ENCODE results near the gene TSPAN1. TPM values are rescaled to one million over a fixed set of nuclear protein-coding genes. Genes with fewer than 3 reads are reported as not detected.

Gene TSPAN1
- total and polyA plus RNA-seq, 10 of the 15 experiments (the other 5 are each of a cell fraction or from before 2014, with no cell fraction given): 0.08 to 0.29 (median 0.23) TPM; not detected in 5

DNA sequence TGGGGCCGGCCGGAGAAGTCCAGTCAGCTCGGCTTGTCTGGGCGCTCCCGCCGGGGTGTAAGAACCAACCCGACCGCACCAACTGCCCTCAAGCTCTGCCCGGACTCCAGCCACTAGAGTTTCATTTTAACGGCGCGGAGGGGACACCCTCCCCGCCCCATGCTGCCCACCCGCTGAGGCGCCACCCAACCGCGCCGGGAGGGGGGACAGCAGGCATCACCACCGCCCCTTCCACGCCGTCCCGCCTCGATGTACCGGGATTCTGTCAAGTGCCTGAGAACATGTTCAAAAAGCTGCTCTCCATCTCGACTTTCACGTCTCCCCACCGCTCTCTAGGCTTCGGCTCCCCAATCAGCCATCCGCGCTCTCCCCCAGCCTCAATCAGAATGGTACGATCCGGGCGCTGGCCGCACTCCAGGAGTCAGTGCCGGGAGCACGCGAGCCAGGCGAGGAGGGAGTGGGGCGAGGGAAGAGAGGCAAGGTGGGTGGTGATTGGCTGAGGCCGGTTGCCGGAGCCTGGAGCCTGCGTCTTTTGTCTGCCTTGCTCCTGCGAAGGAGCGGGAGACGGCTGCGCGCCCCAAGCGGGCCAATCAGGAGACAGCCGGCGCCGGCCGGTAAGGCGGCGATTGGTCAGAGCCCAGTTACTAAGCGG lies 42.2 kb upstream of the TSPAN1 start, which contains the start of gene PIK3R3 (continued):
- TF ChIP-seq MYB (IDR thresholded peaks at IDR 0.05; ENCODE audit: borderline replicate concordance, low read depth, low read length) (no peak), BMI1 (IDR thresholded peaks at IDR 0.05; ENCODE audit: borderline replicate concordance) (no peak), RBBP5 (conservative IDR thresholded peaks at IDR 0.05) (peak; percentile 91; the same call in 1 of the 2 replicates), TCF3 (IDR thresholded peaks at IDR 0.05; ENCODE audit: borderline replicate concordance, insufficient read depth, low read depth, low read length) (no peak; the same call in 1 of the 2 replicates), NR2F1 (conservative IDR thresholded peaks at IDR 0.05) (no peak; the same call in 1 of the 2 replicates), TARDBP (IDR thresholded peaks at IDR 0.05; ENCODE audit: borderline replicate concordance) (0 out of 2 replicates have a peak, but pooled peaks have one; percentile 27), FOXK2 (IDR thresholded peaks at IDR 0.05) (peak; percentile 100), RAD51 (IDR thresholded peaks at IDR 0.05) (no peak), SMAD1 (IDR thresholded peaks at IDR 0.05; ENCODE audit: low read depth, partially characterized antibody) (peak; percentile 91), ZBED1 (IDR thresholded peaks at IDR 0.05; ENCODE audit: borderline replicate concordance) (peak; percentile 63; the same call in 1 of the 2 replicates), HCFC1 (IDR thresholded peaks at IDR 0.05; ENCODE audit: low read length) (no peak; the same call in 1 of the 2 replicates), BCL11A (IDR thresholded peaks at IDR 0.05; ENCODE audit: low read depth, low read length) (no peak), PAX8 (IDR thresholded peaks at IDR 0.05) (no peak), ASH2L (IDR thresholded peaks at IDR 0.05; ENCODE audit: borderline replicate concordance, low read depth) (peak; percentile 92; the same call in 1 of the 2 replicates), CREM (IDR thresholded peaks at IDR 0.05; ENCODE audit: low read depth) (peak; percentile 76; the same call in 1 of the 2 replicates), CHD4 (IDR thresholded peaks at IDR 0.05) (no peak), FOXM1 (IDR thresholded peaks at IDR 0.05; ENCODE audit: low read depth, low read length) (no peak; the same call in 1 of the 2 replicates)
- TF ChIP-seq, protein P1, sequence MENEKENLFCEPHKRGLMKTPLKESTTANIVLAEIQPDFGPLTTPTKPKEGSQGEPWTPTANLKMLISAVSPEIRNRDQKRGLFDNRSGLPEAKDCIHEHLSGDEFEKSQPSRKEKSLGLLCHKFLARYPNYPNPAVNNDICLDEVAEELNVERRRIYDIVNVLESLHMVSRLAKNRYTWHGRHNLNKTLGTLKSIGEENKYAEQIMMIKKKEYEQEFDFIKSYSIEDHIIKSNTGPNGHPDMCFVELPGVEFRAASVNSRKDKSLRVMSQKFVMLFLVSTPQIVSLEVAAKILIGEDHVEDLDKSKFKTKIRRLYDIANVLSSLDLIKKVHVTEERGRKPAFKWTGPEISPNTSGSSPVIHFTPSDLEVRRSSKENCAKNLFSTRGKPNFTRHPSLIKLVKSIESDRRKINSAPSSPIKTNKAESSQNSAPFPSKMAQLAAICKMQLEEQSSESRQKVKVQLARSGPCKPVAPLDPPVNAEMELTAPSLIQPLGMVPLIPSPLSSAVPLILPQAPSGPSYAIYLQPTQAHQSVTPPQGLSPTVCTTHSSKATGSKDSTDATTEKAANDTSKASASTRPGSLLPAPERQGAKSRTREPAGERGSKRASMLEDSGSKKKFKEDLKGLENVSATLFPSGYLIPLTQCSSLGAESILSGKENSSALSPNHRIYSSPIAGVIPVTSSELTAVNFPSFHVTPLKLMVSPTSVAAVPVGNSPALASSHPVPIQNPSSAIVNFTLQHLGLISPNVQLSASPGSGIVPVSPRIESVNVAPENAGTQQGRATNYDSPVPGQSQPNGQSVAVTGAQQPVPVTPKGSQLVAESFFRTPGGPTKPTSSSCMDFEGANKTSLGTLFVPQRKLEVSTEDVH (IDR thresholded peaks at IDR 0.05; ENCODE audit: low read depth, partially characterized antibody): no peak
- TF ChIP-seq, protein P2, sequence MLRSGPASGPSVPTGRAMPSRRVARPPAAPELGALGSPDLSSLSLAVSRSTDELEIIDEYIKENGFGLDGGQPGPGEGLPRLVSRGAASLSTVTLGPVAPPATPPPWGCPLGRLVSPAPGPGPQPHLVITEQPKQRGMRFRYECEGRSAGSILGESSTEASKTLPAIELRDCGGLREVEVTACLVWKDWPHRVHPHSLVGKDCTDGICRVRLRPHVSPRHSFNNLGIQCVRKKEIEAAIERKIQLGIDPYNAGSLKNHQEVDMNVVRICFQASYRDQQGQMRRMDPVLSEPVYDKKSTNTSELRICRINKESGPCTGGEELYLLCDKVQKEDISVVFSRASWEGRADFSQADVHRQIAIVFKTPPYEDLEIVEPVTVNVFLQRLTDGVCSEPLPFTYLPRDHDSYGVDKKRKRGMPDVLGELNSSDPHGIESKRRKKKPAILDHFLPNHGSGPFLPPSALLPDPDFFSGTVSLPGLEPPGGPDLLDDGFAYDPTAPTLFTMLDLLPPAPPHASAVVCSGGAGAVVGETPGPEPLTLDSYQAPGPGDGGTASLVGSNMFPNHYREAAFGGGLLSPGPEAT (IDR thresholded peaks at IDR 0.05; ENCODE audit: low read depth): peak; percentile 98
- TF ChIP-seq, protein P3, sequence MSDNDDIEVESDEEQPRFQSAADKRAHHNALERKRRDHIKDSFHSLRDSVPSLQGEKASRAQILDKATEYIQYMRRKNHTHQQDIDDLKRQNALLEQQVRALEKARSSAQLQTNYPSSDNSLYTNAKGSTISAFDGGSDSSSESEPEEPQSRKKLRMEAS (IDR thresholded peaks at IDR 0.05; ENCODE audit: low read depth, low read length): peak; percentile 96
- TF ChIP-seq, protein P4, sequence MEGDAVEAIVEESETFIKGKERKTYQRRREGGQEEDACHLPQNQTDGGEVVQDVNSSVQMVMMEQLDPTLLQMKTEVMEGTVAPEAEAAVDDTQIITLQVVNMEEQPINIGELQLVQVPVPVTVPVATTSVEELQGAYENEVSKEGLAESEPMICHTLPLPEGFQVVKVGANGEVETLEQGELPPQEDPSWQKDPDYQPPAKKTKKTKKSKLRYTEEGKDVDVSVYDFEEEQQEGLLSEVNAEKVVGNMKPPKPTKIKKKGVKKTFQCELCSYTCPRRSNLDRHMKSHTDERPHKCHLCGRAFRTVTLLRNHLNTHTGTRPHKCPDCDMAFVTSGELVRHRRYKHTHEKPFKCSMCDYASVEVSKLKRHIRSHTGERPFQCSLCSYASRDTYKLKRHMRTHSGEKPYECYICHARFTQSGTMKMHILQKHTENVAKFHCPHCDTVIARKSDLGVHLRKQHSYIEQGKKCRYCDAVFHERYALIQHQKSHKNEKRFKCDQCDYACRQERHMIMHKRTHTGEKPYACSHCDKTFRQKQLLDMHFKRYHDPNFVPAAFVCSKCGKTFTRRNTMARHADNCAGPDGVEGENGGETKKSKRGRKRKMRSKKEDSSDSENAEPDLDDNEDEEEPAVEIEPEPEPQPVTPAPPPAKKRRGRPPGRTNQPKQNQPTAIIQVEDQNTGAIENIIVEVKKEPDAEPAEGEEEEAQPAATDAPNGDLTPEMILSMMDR (IDR thresholded peaks at IDR 0.05 in 2 of 3, conservative IDR thresholded peaks at IDR 0.05 in 1 of 3; ENCODE audit: control insufficient read depth in 2 of 3, extremely low read depth in 1 of 3, insufficient read depth in 1 of 3, low read depth in 3 of 3, low read length in 3 of 3): no peak
- TF ChIP-seq, protein P5, sequence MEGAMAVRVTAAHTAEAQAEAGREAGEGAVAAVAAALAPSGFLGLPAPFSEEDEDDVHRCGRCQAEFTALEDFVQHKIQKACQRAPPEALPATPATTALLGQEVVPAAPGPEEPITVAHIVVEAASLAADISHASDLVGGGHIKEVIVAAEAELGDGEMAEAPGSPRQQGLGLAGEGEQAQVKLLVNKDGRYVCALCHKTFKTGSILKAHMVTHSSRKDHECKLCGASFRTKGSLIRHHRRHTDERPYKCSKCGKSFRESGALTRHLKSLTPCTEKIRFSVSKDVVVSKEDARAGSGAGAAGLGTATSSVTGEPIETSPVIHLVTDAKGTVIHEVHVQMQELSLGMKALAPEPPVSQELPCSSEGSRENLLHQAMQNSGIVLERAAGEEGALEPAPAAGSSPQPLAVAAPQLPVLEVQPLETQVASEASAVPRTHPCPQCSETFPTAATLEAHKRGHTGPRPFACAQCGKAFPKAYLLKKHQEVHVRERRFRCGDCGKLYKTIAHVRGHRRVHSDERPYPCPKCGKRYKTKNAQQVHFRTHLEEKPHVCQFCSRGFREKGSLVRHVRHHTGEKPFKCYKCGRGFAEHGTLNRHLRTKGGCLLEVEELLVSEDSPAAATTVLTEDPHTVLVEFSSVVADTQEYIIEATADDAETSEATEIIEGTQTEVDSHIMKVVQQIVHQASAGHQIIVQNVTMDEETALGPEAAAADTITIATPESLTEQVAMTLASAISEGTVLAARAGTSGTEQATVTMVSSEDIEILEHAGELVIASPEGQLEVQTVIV (IDR thresholded peaks at IDR 0.05; ENCODE audit: borderline replicate concordance, partially characterized antibody): peak; percentile 91
